ENCODE data around the gene LRP1-AS.

LRP1-AS gene

GRCh38 chr12:57152639-57153038, 5.2 kb upstream of the LRP1-AS start:
- Histone ChIP-seq H3K4me2 (ENCODE audit: low read depth, low read length) (no peak overlapping the region), H3K4me1 (ENCODE audit: low read length) (no peaks in the 10 kb centered on the region), H3K27ac (ENCODE audit: low read length) (no peak overlapping the region), H3K27me3 (replicated peaks; ENCODE audit: insufficient read depth, low read length) (no peaks in the 10 kb centered on the region), H3K4me3 (ENCODE audit: low read length) (no peak overlapping the region), H2AFZ (ENCODE audit: low read length) (no peak overlapping the region), H3F3A (ENCODE audit: insufficient read depth, low read length) (no peaks in the 10 kb centered on the region), H4K20me1 (ENCODE audit: insufficient read depth, low read length) (no peaks in the 10 kb centered on the region), H3K9ac (ENCODE audit: low read length) (no peak overlapping the region), H3K9me3 (replicated peaks; ENCODE audit: insufficient read depth, low read length) (no peaks in the 10 kb centered on the region), H3K36me3 (replicated peaks; ENCODE audit: insufficient read depth, low read length) (no peaks in the 10 kb centered on the region), H3K79me2 (ENCODE audit: low read length) (no peaks in the 10 kb centered on the region), H3K9me2 (replicated peaks; ENCODE audit: insufficient read depth, low read length) (no peaks in the 10 kb centered on the region)
- no peak for TF ChIP-seq CTCF (IDR thresholded peaks at IDR 0.05; ENCODE audit: low read length)
- TF ChIP-seq EZH2phosphoT487 (IDR thresholded peaks at IDR 0.05; ENCODE audit: low read length) = no peak
- no peak for TF ChIP-seq EZH2 (optimal IDR thresholded peaks at IDR 0.05; ENCODE audit: low read depth, low read length)
- no peak for DNase-seq

DNA sequence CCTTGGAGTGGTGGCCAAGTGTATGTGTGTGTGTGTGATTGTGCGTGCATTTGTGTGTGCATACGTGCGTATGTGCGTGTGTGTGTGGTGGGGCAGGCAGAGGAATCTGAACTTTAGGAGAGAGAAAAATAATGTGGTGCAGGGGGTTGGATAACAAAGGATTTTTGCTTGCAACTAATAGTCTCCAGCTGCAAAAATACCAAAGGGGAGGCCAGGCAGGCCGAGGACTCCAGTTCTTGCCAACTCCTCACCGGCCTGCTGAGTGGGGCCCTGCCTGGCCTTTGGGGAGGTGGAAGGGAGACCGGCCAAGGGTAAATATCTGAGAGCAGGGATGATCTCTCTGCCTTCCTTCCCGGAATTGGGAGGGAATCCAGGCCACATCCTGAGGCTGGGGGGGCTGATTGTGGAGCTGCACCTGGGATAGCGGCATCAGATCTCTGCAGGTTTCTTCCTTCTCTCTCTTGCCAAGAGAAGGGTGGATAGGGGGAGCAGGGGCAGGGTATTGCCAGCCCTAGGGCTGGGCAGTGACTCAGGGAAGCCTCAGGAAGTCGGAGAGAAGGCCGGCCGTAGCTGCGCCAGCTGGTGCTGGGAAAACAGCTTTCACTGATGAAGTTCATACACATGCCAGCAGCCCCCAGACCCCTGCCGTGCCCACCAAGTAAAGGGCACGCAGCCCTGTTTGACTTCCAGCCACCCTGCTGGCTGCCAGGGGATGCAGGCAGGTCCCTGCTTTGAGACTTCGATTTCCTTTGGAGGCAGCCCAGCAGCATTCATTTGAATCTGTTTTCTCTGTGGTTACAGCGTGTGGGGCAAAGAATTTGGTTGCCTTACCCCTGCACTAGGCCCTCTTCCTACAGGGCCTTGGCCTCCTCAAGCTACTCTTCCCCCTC, 4.6 kb upstream of the LRP1-AS start:
- H3K4me3 ChIP-seq (ENCODE audit: low read length) = no peak overlapping the region
- H3K27ac ChIP-seq (ENCODE audit: low read length) = no peak overlapping the region

DNA sequence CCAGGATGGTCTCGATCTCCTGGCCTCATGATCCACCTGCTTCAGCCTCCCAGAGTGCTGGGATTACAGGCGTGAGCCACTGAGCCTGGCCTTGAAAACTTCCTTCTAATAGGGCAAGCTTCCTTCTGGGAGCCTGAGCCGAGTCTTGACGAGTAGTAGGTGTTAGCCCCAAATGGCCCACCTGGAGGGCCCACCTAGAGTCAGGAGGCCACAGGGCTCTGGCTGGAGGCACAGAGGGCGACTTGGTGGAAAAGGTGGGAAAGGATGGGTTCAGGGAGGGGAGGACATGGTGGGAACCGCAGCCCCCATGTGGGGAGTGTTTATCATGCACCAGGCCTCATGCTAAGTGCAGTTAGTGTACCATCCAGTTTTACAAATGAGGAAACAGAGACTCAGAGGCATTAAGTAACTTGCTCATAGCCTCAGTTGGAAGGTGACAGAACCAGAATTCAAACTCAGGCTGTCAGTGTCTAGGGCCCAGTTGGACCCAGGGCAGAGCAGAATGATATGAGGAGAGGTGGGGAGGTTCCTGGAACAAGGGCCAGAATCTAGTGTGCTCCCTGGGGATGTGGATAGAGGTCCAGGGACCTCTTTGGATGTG, 3.1 kb upstream of the LRP1-AS start:
- H3K9me2 ChIP-seq (replicated peaks; ENCODE audit: insufficient read depth, low read length) = no peaks in the 10 kb centered on the region
- H3F3A ChIP-seq (ENCODE audit: insufficient read depth, low read length) = no peaks in the 10 kb centered on the region
- no peak for DNase-seq
- no peaks in the 10 kb centered on the region for H3K9me3 ChIP-seq (replicated peaks; ENCODE audit: insufficient read depth, low read length)
- H3K27ac ChIP-seq (ENCODE audit: low read length) = no peak overlapping the region
- no peaks in the 10 kb centered on the region for H3K27me3 ChIP-seq (replicated peaks; ENCODE audit: insufficient read depth, low read length)
- no peak for TF ChIP-seq EZH2phosphoT487 (IDR thresholded peaks at IDR 0.05; ENCODE audit: low read length)
- no peaks in the 10 kb centered on the region for H3K79me2 ChIP-seq (ENCODE audit: low read length)
- no peak overlapping the region for H3K4me2 ChIP-seq (ENCODE audit: low read depth, low read length)
- no peak overlapping the region for H2AFZ ChIP-seq (ENCODE audit: low read length)
- no peaks in the 10 kb centered on the region for H4K20me1 ChIP-seq (ENCODE audit: insufficient read depth, low read length)
- no peak overlapping the region for H3K4me3 ChIP-seq (ENCODE audit: low read length)
- H3K36me3 ChIP-seq (replicated peaks; ENCODE audit: insufficient read depth, low read length) = no peaks in the 10 kb centered on the region
- H3K4me1 ChIP-seq (ENCODE audit: low read length) = no peaks in the 10 kb centered on the region
- no peak overlapping the region for H3K9ac ChIP-seq (ENCODE audit: low read length)

More for the DNA sequence above, 4.6 kb upstream of the LRP1-AS start:
- Histone ChIP-seq H3K79me2 (ENCODE audit: low read length) (no peaks in the 10 kb centered on the region), H3K9me2 (replicated peaks; ENCODE audit: insufficient read depth, low read length) (no peaks in the 10 kb centered on the region), H3K27me3 (replicated peaks; ENCODE audit: insufficient read depth, low read length) (no peaks in the 10 kb centered on the region), H3K36me3 (replicated peaks; ENCODE audit: insufficient read depth, low read length) (no peaks in the 10 kb centered on the region), H3F3A (ENCODE audit: insufficient read depth, low read length) (no peaks in the 10 kb centered on the region), H4K20me1 (ENCODE audit: insufficient read depth, low read length) (no peaks in the 10 kb centered on the region), H2AFZ (ENCODE audit: low read length) (no peak overlapping the region), H3K9me3 (replicated peaks; ENCODE audit: insufficient read depth, low read length) (no peaks in the 10 kb centered on the region), H3K4me2 (ENCODE audit: low read depth, low read length) (no peak overlapping the region), H3K4me1 (ENCODE audit: low read length) (no peaks in the 10 kb centered on the region), H3K9ac (ENCODE audit: low read length) (no peak overlapping the region)
- TF ChIP-seq EZH2 (optimal IDR thresholded peaks at IDR 0.05; ENCODE audit: low read depth, low read length) (no peak), EZH2phosphoT487 (IDR thresholded peaks at IDR 0.05; ENCODE audit: low read length) (no peak), CTCF (IDR thresholded peaks at IDR 0.05; ENCODE audit: low read length) (no peak)
- DNase-seq = no peak

All from MM.1S (cell line).